HepG2 (cell line): Measurements from ENCODE around the gene TAS1R1. TPM values are rescaled to one million over a fixed set of nuclear protein-coding genes. Genes with fewer than 3 reads are reported as not detected.

Source experiments
- ATF1 ChIP-seq: IDR thresholded peaks from 2 replicates; pipeline ENCODE4 v1.6.1; 2016; ENCODE audit warnings: mild to moderate bottlenecking, control low read depth
- ATF7-NPFF ChIP-seq: sonication (generic); formaldehyde crosslinking; IDR thresholded peaks from 2 replicates; pipeline ENCODE4 v1.8.1; 2023; ENCODE audit warnings: mild to moderate bottlenecking, low read depth, missing genetic modification reagents, moderate library complexity
- CENPT ChIP-seq: sonication (generic); formaldehyde crosslinking; IDR thresholded peaks from 2 replicates; pipeline ENCODE4 v1.8.0; 2022; ENCODE audit warnings: low read depth, mild to moderate bottlenecking, moderate library complexity, missing genetic modification reagents
- HNF4G ChIP-seq, 2 experiments: sonication (generic) in 1 of 2; formaldehyde crosslinking in 1 of 2; IDR thresholded peaks; 2 replicates each; pipeline versions ENCODE4 v1.4.0 to v1.6.1; 2011 to 2020; ENCODE audit warnings: borderline replicate concordance in 2 of 2, low read depth in 2 of 2, mild to moderate bottlenecking in 2 of 2, low read length in 1 of 2, missing genetic modification reagents in 1 of 2, moderate library complexity in 1 of 2
- HNRNPL ChIP-seq: fragments of 200-400 bp; formaldehyde crosslinking; IDR thresholded peaks from 2 replicates; pipeline ENCODE4 v1.6.1; 2017; ENCODE audit warnings: mild to moderate bottlenecking, low read depth, low read length
- MBNL3 ChIP-seq: fragments of 250-450 bp; sonication (Bioruptor Pico); conservative IDR thresholded peaks from 2 replicates; pipeline ENCODE4 v1.8.0; 2022; ENCODE audit warnings: mild to moderate bottlenecking, inconsistent platforms
- MEIS1 ChIP-seq: sonication (generic); formaldehyde crosslinking; IDR thresholded peaks from 2 replicates; pipeline ENCODE4 v1.9.0; 2021; ENCODE audit warnings: mild to moderate bottlenecking, missing genetic modification reagents, moderate library complexity, borderline replicate concordance
- NFATC3 ChIP-seq: sonication (generic); formaldehyde crosslinking; IDR thresholded peaks from 2 replicates; pipeline ENCODE4 v1.5.1; 2020; ENCODE audit warnings: mild to moderate bottlenecking, missing genetic modification reagents
- NFE2L2 ChIP-seq: fragments of 150-350 bp; IDR thresholded peaks from 2 replicates; pipeline ENCODE4 v1.6.1; 2014; ENCODE audit warnings: low read length
- NONO ChIP-seq, 2 experiments: fragments of 450-650 bp in 1 of 2; sonication (generic) in 1 of 2; formaldehyde crosslinking in 1 of 2; IDR thresholded peaks in 1 of 2; conservative IDR thresholded peaks in 1 of 2; 2 replicates each; pipeline versions ENCODE4 v1.6.1 to v1.8.0; 2017 to 2022; ENCODE audit warnings: mild to moderate bottlenecking in 1 of 2, missing genetic modification reagents in 1 of 2, moderate library complexity in 1 of 2
- RNF2 ChIP-seq: fragments of 450-650 bp; conservative IDR thresholded peaks from 2 replicates; pipeline ENCODE4 v1.6.1; 2016; ENCODE audit warnings: low read depth
- RXRA ChIP-seq: sonication (generic); formaldehyde crosslinking; IDR thresholded peaks from 2 replicates; pipeline ENCODE4 v1.5.1; 2020; ENCODE audit warnings: missing genetic modification reagents
- TFDP2 ChIP-seq: sonication (generic); formaldehyde crosslinking; IDR thresholded peaks from 2 replicates; pipeline ENCODE4 v1.4.0; 2020; ENCODE audit warnings: missing genetic modification reagents
- ZNF17 ChIP-seq: sonication (generic); formaldehyde crosslinking; IDR thresholded peaks from 2 replicates; pipeline ENCODE4 v1.5.0; 2020; ENCODE audit warnings: mild to moderate bottlenecking, missing genetic modification reagents
- ZNF343 ChIP-seq: sonication (generic); formaldehyde crosslinking; IDR thresholded peaks from 2 replicates; pipeline ENCODE4 v1.4.0; 2020; ENCODE audit warnings: mild to moderate bottlenecking, missing genetic modification reagents
- ZNF605 ChIP-seq: sonication (generic); formaldehyde crosslinking; IDR thresholded peaks from 2 replicates; pipeline ENCODE4 v1.8.0; 2022; ENCODE audit warnings: mild to moderate bottlenecking, missing genetic modification reagents
- ZNF672 ChIP-seq: sonication (generic); formaldehyde crosslinking; IDR thresholded peaks from 2 replicates; pipeline ENCODE4 v1.8.1; 2022; ENCODE audit warnings: missing genetic modification reagents
- ZNF83 ChIP-seq: sonication (generic); formaldehyde crosslinking; IDR thresholded peaks from 2 replicates; pipeline ENCODE4 v1.4.0; 2020; ENCODE audit warnings: missing genetic modification reagents, mild to moderate bottlenecking, borderline replicate concordance
- polyA plus RNA-seq, 8 experiments: library from polyadenylated mRNA; depleted of rRNA in 3 of 8; stranded (reverse) in 7 of 8; unstranded in 1 of 8; fragments of >200 nt; fragmentation: Illumina TruSeq in 4 of 8; extraction: Trizol in 4 of 8; gene quantifications; 2 replicates each; pipeline versions ENCODE4 v1.2.1 to v1.2.3, GENCODE V29; 2011 to 2016; ENCODE audit warnings: low read depth in 4 of 8, missing spikeins in 1 of 8, mixed read lengths in 1 of 8; ENCODE audit not compliant: insufficient read depth in 1 of 8
- total RNA-seq, 5 experiments: library from RNA; depleted of rRNA; stranded (reverse); fragments of >200 nt; fragmentation: Illumina TruSeq; extraction: Trizol; gene quantifications; 2 replicates each; pipeline ENCODE4 v1.2.3, GENCODE V29; 2016; ENCODE audit warnings: low read depth in 1 of 5
- TF ChIP-seq, protein P1 (sequence below), 2 experiments: sonication (generic) in 1 of 2; formaldehyde crosslinking in 1 of 2; IDR thresholded peaks; 2 replicates each; pipeline versions ENCODE4 v1.4.0 to v1.6.1; 2016 to 2020; ENCODE audit warnings: borderline replicate concordance in 1 of 2, low read depth in 1 of 2, mild to moderate bottlenecking in 1 of 2, missing genetic modification reagents in 1 of 2
- TF ChIP-seq, protein P2 (sequence below): sonication (generic); formaldehyde crosslinking; IDR thresholded peaks from 2 replicates; pipeline ENCODE4 v1.4.0; 2020; ENCODE audit warnings: missing genetic modification reagents, mild to moderate bottlenecking, borderline replicate concordance

The TAS1R1 gene
- total and polyA plus RNA-seq, 2 of the 13 experiments (the other 11 are each of a cell fraction or from before 2014, with no cell fraction given): 1.4 to 1.6 TPM

- peak; percentile 15; the same call in 1 of the 2 replicates for TF ChIP-seq TFDP2 (CRISPR knock-in tag)
- TF ChIP-seq NFE2L2: no peak
- no peak for TF ChIP-seq RXRA
- no peak; the same call in 1 of the 2 replicates for TF ChIP-seq ZNF83 (CRISPR knock-in tag)
- peak; percentile 22; the same call in 1 of the 2 replicates for TF ChIP-seq ATF7-NPFF (CRISPR knock-in tag)
- TF ChIP-seq ZNF343: no peak; the same call in 1 of the 2 replicates
- no peak for TF ChIP-seq ZNF672 (CRISPR knock-in tag)
- no peak for TF ChIP-seq ZNF605 (CRISPR knock-in tag)
- 0 out of 2 replicates have a peak, but pooled peaks have one; percentile 15 for TF ChIP-seq MBNL3 (CRISPR knock-in tag)
- TF ChIP-seq, protein P1, sequence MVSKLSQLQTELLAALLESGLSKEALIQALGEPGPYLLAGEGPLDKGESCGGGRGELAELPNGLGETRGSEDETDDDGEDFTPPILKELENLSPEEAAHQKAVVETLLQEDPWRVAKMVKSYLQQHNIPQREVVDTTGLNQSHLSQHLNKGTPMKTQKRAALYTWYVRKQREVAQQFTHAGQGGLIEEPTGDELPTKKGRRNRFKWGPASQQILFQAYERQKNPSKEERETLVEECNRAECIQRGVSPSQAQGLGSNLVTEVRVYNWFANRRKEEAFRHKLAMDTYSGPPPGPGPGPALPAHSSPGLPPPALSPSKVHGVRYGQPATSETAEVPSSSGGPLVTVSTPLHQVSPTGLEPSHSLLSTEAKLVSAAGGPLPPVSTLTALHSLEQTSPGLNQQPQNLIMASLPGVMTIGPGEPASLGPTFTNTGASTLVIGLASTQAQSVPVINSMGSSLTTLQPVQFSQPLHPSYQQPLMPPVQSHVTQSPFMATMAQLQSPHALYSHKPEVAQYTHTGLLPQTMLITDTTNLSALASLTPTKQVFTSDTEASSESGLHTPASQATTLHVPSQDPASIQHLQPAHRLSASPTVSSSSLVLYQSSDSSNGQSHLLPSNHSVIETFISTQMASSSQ (IDR thresholded peaks at IDR 0.05; ENCODE audit: low read depth): no peak
- TF ChIP-seq, protein P1 (CRISPR knock-in tag; IDR thresholded peaks at IDR 0.05; ENCODE audit: borderline replicate concordance): no peak
- no peak; the same call in 1 of the 2 replicates for TF ChIP-seq MEIS1 (CRISPR knock-in tag)
- no peak for TF ChIP-seq HNRNPL
- no peak for TF ChIP-seq ZNF17 (CRISPR knock-in tag)
- no peak for TF ChIP-seq HNF4G (IDR thresholded peaks at IDR 0.05; ENCODE audit: borderline replicate concordance, low read depth, low read length)
- peak; percentile 9; the same call in 1 of the 2 replicates for TF ChIP-seq HNF4G (CRISPR knock-in tag; IDR thresholded peaks at IDR 0.05; ENCODE audit: borderline replicate concordance, low read depth)
- TF ChIP-seq RNF2: 0 out of 2 replicates have a peak, but pooled peaks have one; percentile 32
- no peak; the same call in 1 of the 2 replicates for TF ChIP-seq CENPT (CRISPR knock-in tag)
- TF ChIP-seq, protein P2, sequence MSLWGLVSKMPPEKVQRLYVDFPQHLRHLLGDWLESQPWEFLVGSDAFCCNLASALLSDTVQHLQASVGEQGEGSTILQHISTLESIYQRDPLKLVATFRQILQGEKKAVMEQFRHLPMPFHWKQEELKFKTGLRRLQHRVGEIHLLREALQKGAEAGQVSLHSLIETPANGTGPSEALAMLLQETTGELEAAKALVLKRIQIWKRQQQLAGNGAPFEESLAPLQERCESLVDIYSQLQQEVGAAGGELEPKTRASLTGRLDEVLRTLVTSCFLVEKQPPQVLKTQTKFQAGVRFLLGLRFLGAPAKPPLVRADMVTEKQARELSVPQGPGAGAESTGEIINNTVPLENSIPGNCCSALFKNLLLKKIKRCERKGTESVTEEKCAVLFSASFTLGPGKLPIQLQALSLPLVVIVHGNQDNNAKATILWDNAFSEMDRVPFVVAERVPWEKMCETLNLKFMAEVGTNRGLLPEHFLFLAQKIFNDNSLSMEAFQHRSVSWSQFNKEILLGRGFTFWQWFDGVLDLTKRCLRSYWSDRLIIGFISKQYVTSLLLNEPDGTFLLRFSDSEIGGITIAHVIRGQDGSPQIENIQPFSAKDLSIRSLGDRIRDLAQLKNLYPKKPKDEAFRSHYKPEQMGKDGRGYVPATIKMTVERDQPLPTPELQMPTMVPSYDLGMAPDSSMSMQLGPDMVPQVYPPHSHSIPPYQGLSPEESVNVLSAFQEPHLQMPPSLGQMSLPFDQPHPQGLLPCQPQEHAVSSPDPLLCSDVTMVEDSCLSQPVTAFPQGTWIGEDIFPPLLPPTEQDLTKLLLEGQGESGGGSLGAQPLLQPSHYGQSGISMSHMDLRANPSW (CRISPR knock-in tag): no peak
- TF ChIP-seq NONO (IDR thresholded peaks at IDR 0.05): no peak
- no peak for TF ChIP-seq NONO (CRISPR knock-in tag; conservative IDR thresholded peaks at IDR 0.05)
- TF ChIP-seq ATF1 (CRISPR knock-in tag): no peak
- no peak for TF ChIP-seq NFATC3 (CRISPR knock-in tag)
Measured at GRCh38 chr1:6601923-6602668, 47.0 kb downstream of the TAS1R1 start (continued).
